HepG2 (cell line): ENCODE results near the gene PRICKLE2. TPM values are rescaled to one million over a fixed set of nuclear protein-coding genes. Genes with fewer than 3 reads are reported as not detected.

Experiments used
- ARID5B ChIP-seq: IDR thresholded peaks from 2 replicates; pipeline ENCODE4 v1.4.0; 2020; ENCODE audit warnings: mild to moderate bottlenecking, missing genetic modification reagents
- DMTF1 ChIP-seq: sonication (generic); formaldehyde crosslinking; IDR thresholded peaks from 2 replicates; pipeline ENCODE4 v1.4.0; 2020; ENCODE audit warnings: mild to moderate bottlenecking, missing genetic modification reagents
- DNMT3B ChIP-seq: conservative IDR thresholded peaks from 2 replicates; pipeline ENCODE4 v1.6.1; 2016; ENCODE audit warnings: missing biosample characterization, control low read depth
- FOSL2 ChIP-seq: sonication (generic); formaldehyde crosslinking; IDR thresholded peaks from 2 replicates; pipeline ENCODE4 v1.4.0; 2020; ENCODE audit warnings: missing genetic modification reagents
- FOXP4 ChIP-seq: sonication (generic); formaldehyde crosslinking; IDR thresholded peaks from 2 replicates; pipeline ENCODE4 v1.4.0; 2020; ENCODE audit warnings: missing genetic modification reagents
- HMG20B ChIP-seq: conservative IDR thresholded peaks from 2 replicates; pipeline ENCODE4 v1.6.1; 2016; ENCODE audit warnings: missing genetic modification reagents, missing compliant biosample characterization
- HOMEZ ChIP-seq: IDR thresholded peaks from 2 replicates; pipeline ENCODE4 v1.6.1; 2016; ENCODE audit warnings: low read depth
- JDP2 ChIP-seq: sonication (generic); formaldehyde crosslinking; IDR thresholded peaks from 2 replicates; pipeline ENCODE4 v1.8.1; 2022; ENCODE audit warnings: missing genetic modification reagents, borderline replicate concordance
- KLF12 ChIP-seq: sonication (generic); formaldehyde crosslinking; IDR thresholded peaks from 2 replicates; pipeline ENCODE4 v1.4.0; 2020; ENCODE audit warnings: missing genetic modification reagents, borderline replicate concordance
- PRMT3 ChIP-seq: sonication (generic); formaldehyde crosslinking; IDR thresholded peaks from 2 replicates; pipeline ENCODE4 v1.8.1; 2022; ENCODE audit warnings: low read depth, mild to moderate bottlenecking, moderate library complexity, missing genetic modification reagents, borderline replicate concordance
- REPIN1 ChIP-seq: sonication (generic); formaldehyde crosslinking; IDR thresholded peaks from 2 replicates; pipeline ENCODE4 v1.8.0; 2022; ENCODE audit warnings: missing genetic modification reagents, low read depth, mild to moderate bottlenecking, borderline replicate concordance
- SALL1 ChIP-seq: sonication (generic); formaldehyde crosslinking; IDR thresholded peaks from 2 replicates; pipeline ENCODE4 v1.8.0; 2022; ENCODE audit warnings: mild to moderate bottlenecking, missing genetic modification reagents
- TCF7 ChIP-seq: sonication (generic); IDR thresholded peaks from 2 replicates; pipeline ENCODE4 v1.6.1; 2016; ENCODE audit warnings: antibody characterized with exemption, low read depth
- ZBTB38 ChIP-seq: sonication (generic); formaldehyde crosslinking; IDR thresholded peaks from 2 replicates; pipeline ENCODE4 v1.5.1; 2020; ENCODE audit warnings: mild to moderate bottlenecking, missing genetic modification reagents
- ZMYM4 ChIP-seq: sonication (generic); formaldehyde crosslinking; IDR thresholded peaks from 2 replicates; pipeline ENCODE4 v1.8.1; 2023; ENCODE audit warnings: mild to moderate bottlenecking, missing genetic modification reagents
- ZNF160 ChIP-seq: sonication (generic); formaldehyde crosslinking; IDR thresholded peaks from 2 replicates; pipeline ENCODE4 v1.8.0; 2022; ENCODE audit warnings: mild to moderate bottlenecking, inconsistent platforms, missing genetic modification reagents
- ZNF281 ChIP-seq: sonication (generic); formaldehyde crosslinking; IDR thresholded peaks from 2 replicates; pipeline ENCODE4 v1.4.0; 2020; ENCODE audit warnings: missing genetic modification reagents, borderline replicate concordance
- ZNF296 ChIP-seq: sonication (generic); formaldehyde crosslinking; conservative IDR thresholded peaks from 2 replicates; pipeline ENCODE4 v1.5.0; 2020; ENCODE audit warnings: mild to moderate bottlenecking, missing genetic modification reagents
- polyA plus RNA-seq, 8 experiments: library from polyadenylated mRNA; depleted of rRNA in 3 of 8; stranded (reverse) in 7 of 8; unstranded in 1 of 8; fragments of >200 nt; fragmentation: Illumina TruSeq in 4 of 8; extraction: Trizol in 4 of 8; gene quantifications; 2 replicates each; pipeline versions ENCODE4 v1.2.1 to v1.2.3, GENCODE V29; 2011 to 2016; ENCODE audit warnings: low read depth in 4 of 8, missing spikeins in 1 of 8, mixed read lengths in 1 of 8; ENCODE audit not compliant: insufficient read depth in 1 of 8
- total RNA-seq, 5 experiments: library from RNA; depleted of rRNA; stranded (reverse); fragments of >200 nt; fragmentation: Illumina TruSeq; extraction: Trizol; gene quantifications; 2 replicates each; pipeline ENCODE4 v1.2.3, GENCODE V29; 2016; ENCODE audit warnings: low read depth in 1 of 5

The PRICKLE2 gene
- total and polyA plus RNA-seq, 2 of the 13 experiments (the other 11 are each of a cell fraction or from before 2014, with no cell fraction given): 0.01 to 0.07 TPM

- TF ChIP-seq FOXP4 (CRISPR knock-in tag): 0 out of 2 replicates have a peak, but pooled peaks have one; percentile 21
- TF ChIP-seq TCF7: peak; percentile 50; the same call in 1 of the 2 replicates
- TF ChIP-seq PRMT3 (CRISPR knock-in tag): no peak
- no peak for TF ChIP-seq KLF12 (CRISPR knock-in tag)
- TF ChIP-seq DNMT3B (CRISPR knock-in tag): no peak
- no peak for TF ChIP-seq ZNF296
- TF ChIP-seq ZMYM4 (CRISPR knock-in tag): no peak
- TF ChIP-seq DMTF1: no peak
- no peak for TF ChIP-seq SALL1
- no peak for TF ChIP-seq FOSL2 (CRISPR knock-in tag)
- TF ChIP-seq HOMEZ: no peak
- TF ChIP-seq ZNF281: peak; percentile 75; the same call in 1 of the 2 replicates
- TF ChIP-seq HMG20B (CRISPR knock-in tag): no peak
- TF ChIP-seq REPIN1 (CRISPR knock-in tag): no peak
- no peak for TF ChIP-seq ZBTB38
- TF ChIP-seq ZNF160 (CRISPR knock-in tag): no peak
- peak; percentile 30; the same call in 1 of the 2 replicates for TF ChIP-seq ARID5B
- no peak for TF ChIP-seq JDP2 (CRISPR knock-in tag)
These were observed 118.1 kb downstream of the PRICKLE2 start (continued) for GRCh38 chr3:64107190-64107589.
